Measurements from ENCODE around the gene SLC22A16. TPM values are rescaled to one million over a fixed set of nuclear protein-coding genes. Genes with fewer than 3 reads are reported as not detected.

Gene SLC22A16
- polyA plus RNA-seq, 1 of the 3 experiments (the other 2 are of a cell fraction) = not detected

GRCh38 chr6:110495949-110496348, 19.5 kb upstream of the SLC22A16 start:
- H3K4me1 ChIP-seq (ENCODE audit: control insufficient read depth in 1 of 2, insufficient read depth in 2 of 2, low read depth in 1 of 2, low read length in 1 of 2) = no peaks in the 10 kb centered on the region
- ChIA-PET CTCF (no interaction called here), POLR2A (no interaction called here)
- H3K79me2 ChIP-seq (ENCODE audit: insufficient read depth) = no peaks in the 10 kb centered on the region
- H3K9me2 ChIP-seq = no peaks in the 10 kb centered on the region
- no peak overlapping the region for H3K9ac ChIP-seq
- H3K27ac ChIP-seq (ENCODE audit: low read depth in 2 of 2, low read length in 1 of 2) = no peak overlapping the region
- WGBS (ENCODE audit: low lambda C conversion rate) = 80% methylated on average over 4 of the region's 4 CpGs
- no peaks in the 10 kb centered on the region for H3K36me3 ChIP-seq (replicated peaks in 1 of 2; ENCODE audit: control insufficient read depth in 1 of 2, insufficient read depth in 2 of 2, low read length in 1 of 2)
- DNase-seq = no peak
- no peak overlapping the region for H2AFZ ChIP-seq (ENCODE audit: low read depth)
- H4K20me1 ChIP-seq (ENCODE audit: insufficient read depth) = no peaks in the 10 kb centered on the region
- no peak overlapping the region for H3K4me2 ChIP-seq
- no peaks in the 10 kb centered on the region for H3K9me3 ChIP-seq
- no peaks in the 10 kb centered on the region for H3F3A ChIP-seq (replicated peaks; ENCODE audit: insufficient read depth)
- H3K27me3 ChIP-seq (ENCODE audit: insufficient read depth) = no peaks in the 10 kb centered on the region
- H3K4me3 ChIP-seq (ENCODE audit: low read depth in 2 of 2, low read length in 1 of 2) = no peak overlapping the region
- TF ChIP-seq, protein P1, sequence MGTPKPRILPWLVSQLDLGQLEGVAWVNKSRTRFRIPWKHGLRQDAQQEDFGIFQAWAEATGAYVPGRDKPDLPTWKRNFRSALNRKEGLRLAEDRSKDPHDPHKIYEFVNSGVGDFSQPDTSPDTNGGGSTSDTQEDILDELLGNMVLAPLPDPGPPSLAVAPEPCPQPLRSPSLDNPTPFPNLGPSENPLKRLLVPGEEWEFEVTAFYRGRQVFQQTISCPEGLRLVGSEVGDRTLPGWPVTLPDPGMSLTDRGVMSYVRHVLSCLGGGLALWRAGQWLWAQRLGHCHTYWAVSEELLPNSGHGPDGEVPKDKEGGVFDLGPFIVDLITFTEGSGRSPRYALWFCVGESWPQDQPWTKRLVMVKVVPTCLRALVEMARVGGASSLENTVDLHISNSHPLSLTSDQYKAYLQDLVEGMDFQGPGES (IDR thresholded peaks at IDR 0.05; ENCODE audit: low read depth, low read length) = no peak
- TF ChIP-seq MXI1 (IDR thresholded peaks at IDR 0.05; ENCODE audit: low read depth, low read length) (no peak), REST (IDR thresholded peaks at IDR 0.05; ENCODE audit: low read depth, low read length) (no peak), MEF2A (IDR thresholded peaks at IDR 0.05; ENCODE audit: borderline replicate concordance, low read depth) (no peak), CHD2 (IDR thresholded peaks at IDR 0.05; ENCODE audit: low read length, partially characterized antibody) (no peak), RFX5 (IDR thresholded peaks at IDR 0.05; ENCODE audit: low read length) (no peak), TEAD4 (IDR thresholded peaks at IDR 0.05; ENCODE audit: borderline replicate concordance, insufficient read depth) (no peak), NRF1 (IDR thresholded peaks at IDR 0.05; ENCODE audit: low read depth, low read length) (no peak), SMC3 (IDR thresholded peaks at IDR 0.05; ENCODE audit: low read depth, low read length) (no peak), RAD21 (IDR thresholded peaks at IDR 0.05; ENCODE audit: low read length) (no peak), FOXJ3 (CRISPR knock-in tag; IDR thresholded peaks at IDR 0.05) (no peak)
- TF ChIP-seq, protein P2, sequence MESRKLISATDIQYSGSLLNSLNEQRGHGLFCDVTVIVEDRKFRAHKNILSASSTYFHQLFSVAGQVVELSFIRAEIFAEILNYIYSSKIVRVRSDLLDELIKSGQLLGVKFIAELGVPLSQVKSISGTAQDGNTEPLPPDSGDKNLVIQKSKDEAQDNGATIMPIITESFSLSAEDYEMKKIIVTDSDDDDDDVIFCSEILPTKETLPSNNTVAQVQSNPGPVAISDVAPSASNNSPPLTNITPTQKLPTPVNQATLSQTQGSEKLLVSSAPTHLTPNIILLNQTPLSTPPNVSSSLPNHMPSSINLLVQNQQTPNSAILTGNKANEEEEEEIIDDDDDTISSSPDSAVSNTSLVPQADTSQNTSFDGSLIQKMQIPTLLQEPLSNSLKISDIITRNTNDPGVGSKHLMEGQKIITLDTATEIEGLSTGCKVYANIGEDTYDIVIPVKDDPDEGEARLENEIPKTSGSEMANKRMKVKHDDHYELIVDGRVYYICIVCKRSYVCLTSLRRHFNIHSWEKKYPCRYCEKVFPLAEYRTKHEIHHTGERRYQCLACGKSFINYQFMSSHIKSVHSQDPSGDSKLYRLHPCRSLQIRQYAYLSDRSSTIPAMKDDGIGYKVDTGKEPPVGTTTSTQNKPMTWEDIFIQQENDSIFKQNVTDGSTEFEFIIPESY (IDR thresholded peaks at IDR 0.05; ENCODE audit: borderline replicate concordance, low read depth) = no peak

Data from SK-N-SH (cell line).